Stimulated activated effector memory CD8-positive, alpha-beta T cell treated with anti-CD3 and anti-CD28 coated beads, Interleukin-12 subunit alpha, Interleukin-12 subunit beta, amount 100 ng/mL, for 72 hours (primary cell): ENCODE results near the gene COL13A1.

ENCODE experiments used
- ATAC-seq: fragments of 150-1000 bp; cut with Tn5 transposase; 2 replicates; pipeline ENCODE4 v1.10.0; 2021
- DNase-seq, 2 donors: peaks; one replicate each; pipeline ENCODE4 v3.0.0; 2021 to 2022; ENCODE audit warnings: low spot score in 2 of 2
- H3K27ac Mint-ChIP-seq: one replicate; pipeline ENCODE4 v1.8.0; 2022; ENCODE audit warnings: mild to moderate bottlenecking, mixed read lengths
- H3K36me3 Mint-ChIP-seq: one replicate; pipeline ENCODE4 v1.8.0; 2022; ENCODE audit warnings: mild to moderate bottlenecking, mixed read lengths
- H3K4me1 Mint-ChIP-seq: one replicate; pipeline ENCODE4 v1.8.0; 2022; ENCODE audit warnings: mixed read lengths
- H3K4me3 Mint-ChIP-seq: one replicate; pipeline ENCODE4 v1.8.0; 2022; ENCODE audit warnings: mild to moderate bottlenecking, mixed read lengths
- H3K9me3 Mint-ChIP-seq: one replicate; pipeline ENCODE4 v1.8.0; 2022; ENCODE audit warnings: mixed read lengths

Gene COL13A1

DNA sequence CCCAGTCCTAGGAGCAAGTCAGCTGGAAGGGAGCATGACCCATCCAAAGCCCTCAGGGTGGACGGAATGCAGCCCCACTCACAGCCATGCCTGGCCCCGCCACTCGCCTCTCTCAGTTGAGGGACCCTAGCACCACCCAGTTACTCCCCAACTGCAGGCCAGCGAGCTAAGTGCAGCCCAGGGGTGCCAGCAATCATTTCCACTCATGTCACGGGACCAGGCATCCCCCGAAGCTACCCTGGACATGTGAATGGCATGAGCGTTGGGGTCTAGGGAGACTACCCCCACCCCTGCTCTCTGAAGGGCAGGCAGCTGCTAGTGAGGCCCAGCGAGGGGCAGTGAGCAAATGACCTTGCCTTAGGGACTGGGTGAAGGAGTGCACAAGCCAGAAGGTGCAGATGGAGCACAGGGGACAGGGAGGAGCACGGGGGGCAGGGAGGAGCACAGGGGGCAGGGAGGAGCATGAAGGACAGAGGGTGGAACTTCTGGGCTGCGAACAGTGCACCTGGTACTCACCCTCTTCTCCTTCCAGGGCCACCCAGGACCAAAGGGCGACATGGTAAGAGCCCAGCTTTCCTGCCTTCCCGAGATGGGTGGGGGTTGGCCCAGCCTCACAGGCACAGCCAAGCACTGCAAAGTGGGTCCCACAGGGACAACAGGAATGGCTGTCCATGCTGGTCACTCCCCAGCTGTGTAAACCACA, 87.3 kb downstream of the COL13A1 start:
- no peaks in the 10 kb centered on the region for H3K4me1 Mint-ChIP-seq
- no peaks in the 10 kb centered on the region for H3K9me3 Mint-ChIP-seq
- ATAC-seq = no peak
- DNase-seq = no peak
- H3K27ac Mint-ChIP-seq = no peak overlapping the region
- peaks cover 6% of the 10 kb centered on the region for H3K36me3 Mint-ChIP-seq
- H3K4me3 Mint-ChIP-seq = no peak overlapping the region

DNA sequence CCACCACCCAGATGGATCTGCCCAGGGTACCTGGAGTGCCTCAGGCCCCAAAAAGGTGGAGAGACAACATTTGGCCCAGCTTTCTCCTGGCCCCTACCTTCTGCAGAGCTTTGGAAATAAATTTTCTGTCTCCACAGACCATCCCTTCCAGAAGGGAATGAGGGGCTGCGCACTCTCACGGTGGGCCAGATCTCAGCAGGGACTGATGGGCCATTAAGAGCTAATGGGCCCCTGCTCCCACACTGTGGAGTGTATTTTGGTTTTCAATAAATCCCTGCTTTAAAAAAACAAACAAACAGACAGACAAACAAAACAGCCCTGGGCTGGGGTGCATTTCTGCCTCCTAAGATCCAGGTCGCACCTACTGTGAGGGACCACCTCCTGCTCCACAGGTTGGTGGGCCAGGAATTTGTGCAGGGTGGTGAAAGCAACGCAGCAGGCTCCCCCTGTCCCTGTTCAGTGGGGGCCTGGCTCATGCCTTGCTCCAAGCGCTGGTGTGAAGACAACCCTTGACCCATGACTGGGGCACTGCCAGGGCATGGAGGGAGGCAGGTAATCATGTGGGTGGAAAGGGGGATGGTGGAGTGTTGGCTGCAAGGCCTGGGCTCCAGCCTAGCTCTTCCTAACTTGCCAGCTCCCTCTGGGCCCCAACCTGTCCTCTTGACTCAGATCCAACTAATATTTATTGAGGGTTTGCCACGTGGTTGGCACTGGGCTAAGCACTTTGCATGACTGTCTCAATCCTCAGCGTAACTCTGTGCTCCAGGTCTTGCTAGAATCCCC, 88.5 kb downstream of the COL13A1 start:
- no peaks in the 10 kb centered on the region for H3K4me1 Mint-ChIP-seq
- peaks cover 6% of the 10 kb centered on the region for H3K36me3 Mint-ChIP-seq
- H3K9me3 Mint-ChIP-seq = no peaks in the 10 kb centered on the region
- no peak overlapping the region for H3K27ac Mint-ChIP-seq
- ATAC-seq = no peak
- H3K4me3 Mint-ChIP-seq = no peak overlapping the region
- DNase-seq = no peak

DNA sequence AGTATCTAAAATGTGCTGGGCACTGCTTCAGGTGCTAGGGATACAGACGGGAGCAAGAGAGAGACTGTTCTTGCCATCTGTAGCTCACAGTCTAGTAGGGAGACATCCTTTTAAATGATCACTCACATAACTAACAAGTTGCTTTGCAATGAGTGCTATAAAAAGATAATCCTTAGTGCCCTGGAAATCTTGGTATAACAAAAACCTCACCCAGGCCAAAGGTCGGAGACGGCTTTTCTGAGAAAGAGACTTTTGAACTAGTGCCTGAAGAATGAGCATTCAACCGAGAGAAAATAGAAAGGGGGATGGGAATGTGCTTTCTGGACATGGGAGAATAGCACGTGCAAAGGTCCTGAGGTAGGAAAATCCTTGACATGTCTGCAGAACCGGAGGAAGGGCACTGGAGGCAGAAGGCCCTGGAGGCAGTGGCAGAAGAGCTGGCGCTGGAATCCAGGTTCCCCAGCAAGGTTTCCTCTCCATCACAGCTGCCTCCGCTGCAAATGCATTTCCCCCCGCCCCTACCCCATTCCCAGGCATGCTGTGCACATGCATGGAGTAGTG, 89.4 kb downstream of the COL13A1 start:
- no peaks in the 10 kb centered on the region for H3K4me1 Mint-ChIP-seq
- H3K36me3 Mint-ChIP-seq = peaks cover 6% of the 10 kb centered on the region
- ATAC-seq (no peak), DNase-seq (no peak)
- no peaks in the 10 kb centered on the region for H3K9me3 Mint-ChIP-seq
- no peak overlapping the region for H3K4me3 Mint-ChIP-seq
- no peak overlapping the region for H3K27ac Mint-ChIP-seq

DNA sequence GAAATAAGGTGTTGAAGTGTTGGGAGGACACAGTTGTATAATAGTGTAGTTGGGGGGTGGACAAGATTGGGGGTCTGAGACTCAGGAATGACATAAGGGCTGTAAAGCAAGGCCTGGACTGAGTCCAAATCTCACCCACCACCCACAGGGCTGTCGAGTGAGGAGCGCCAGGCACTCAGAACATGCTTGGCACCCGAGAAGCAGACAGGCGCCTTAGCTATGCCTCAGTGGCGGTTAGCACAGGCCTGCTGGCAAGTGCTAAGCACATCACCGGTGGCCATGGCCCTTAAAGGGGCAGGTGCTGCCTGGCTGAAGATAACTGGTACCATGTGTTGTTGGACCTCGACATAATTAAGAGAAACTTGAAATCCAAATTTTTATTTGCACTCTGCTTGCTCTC, 90.7 kb downstream of the COL13A1 start:
- ATAC-seq (no peak), DNase-seq (no peak)
- Mint-ChIP-seq H3K36me3 (peaks cover 6% of the 10 kb centered on the region), H3K4me1 (no peaks in the 10 kb centered on the region), H3K9me3 (no peaks in the 10 kb centered on the region), H3K27ac (no peak overlapping the region), H3K4me3 (no peak overlapping the region)

DNA sequence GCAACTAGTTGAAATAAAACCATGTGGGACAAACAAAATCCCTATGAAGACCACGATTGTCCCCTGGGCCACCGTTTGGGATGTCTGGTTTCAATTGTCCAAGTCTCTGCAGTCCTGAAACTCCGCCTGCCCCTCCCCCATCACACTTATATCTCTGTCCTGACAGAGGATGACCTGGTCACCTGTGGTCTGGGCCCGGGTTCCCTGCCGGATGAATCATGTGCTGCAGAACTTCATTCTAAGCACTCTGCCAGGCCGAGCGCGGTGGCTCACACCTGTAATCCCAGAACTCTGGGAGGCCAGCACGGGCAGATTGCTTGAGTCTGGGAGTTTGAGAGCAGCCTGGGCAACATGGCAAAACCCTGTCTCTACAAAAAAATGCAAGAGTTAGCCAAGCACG, 91.1 kb downstream of the COL13A1 start:
- Mint-ChIP-seq H3K36me3 (peaks cover 6% of the 10 kb centered on the region), H3K4me1 (no peaks in the 10 kb centered on the region), H3K9me3 (no peaks in the 10 kb centered on the region), H3K27ac (no peak overlapping the region), H3K4me3 (no peak overlapping the region)
- ATAC-seq = no peak
- DNase-seq = no peak

DNA sequence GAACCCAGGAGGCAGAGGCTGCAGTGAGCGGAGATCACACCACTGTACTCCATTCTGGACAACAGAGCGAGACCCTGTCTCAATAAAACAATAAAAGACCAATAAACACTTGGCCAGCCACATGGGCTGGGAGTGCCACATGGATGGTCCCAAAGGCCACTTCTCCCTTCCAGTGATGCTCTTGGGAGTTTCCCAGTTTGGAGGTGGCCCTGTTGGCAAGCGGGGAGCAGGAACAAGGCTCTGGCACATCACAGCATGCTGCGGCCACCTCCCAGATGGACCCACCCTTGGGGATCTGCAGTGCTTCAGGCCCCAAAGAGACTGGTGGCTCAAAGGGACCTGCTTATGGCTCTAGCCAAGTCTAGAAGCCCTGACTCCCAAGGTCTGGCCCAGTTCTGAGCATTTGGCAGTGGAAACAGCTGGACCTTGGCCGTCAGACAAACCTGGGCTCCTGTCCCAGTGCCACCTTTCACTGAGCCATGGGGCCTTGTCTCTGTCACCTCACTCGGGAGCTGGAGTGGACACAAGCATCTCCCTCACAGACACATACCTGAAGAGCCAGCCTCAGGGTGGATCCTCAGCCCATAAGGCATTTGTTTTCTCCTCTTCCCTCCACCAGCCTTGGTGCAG, 91.7 kb downstream of the COL13A1 start:
- H3K9me3 Mint-ChIP-seq = no peaks in the 10 kb centered on the region
- no peak overlapping the region for H3K27ac Mint-ChIP-seq
- no peak for DNase-seq
- no peak overlapping the region for H3K4me3 Mint-ChIP-seq
- peaks cover 6% of the 10 kb centered on the region for H3K36me3 Mint-ChIP-seq
- no peak for ATAC-seq
- no peaks in the 10 kb centered on the region for H3K4me1 Mint-ChIP-seq

DNA sequence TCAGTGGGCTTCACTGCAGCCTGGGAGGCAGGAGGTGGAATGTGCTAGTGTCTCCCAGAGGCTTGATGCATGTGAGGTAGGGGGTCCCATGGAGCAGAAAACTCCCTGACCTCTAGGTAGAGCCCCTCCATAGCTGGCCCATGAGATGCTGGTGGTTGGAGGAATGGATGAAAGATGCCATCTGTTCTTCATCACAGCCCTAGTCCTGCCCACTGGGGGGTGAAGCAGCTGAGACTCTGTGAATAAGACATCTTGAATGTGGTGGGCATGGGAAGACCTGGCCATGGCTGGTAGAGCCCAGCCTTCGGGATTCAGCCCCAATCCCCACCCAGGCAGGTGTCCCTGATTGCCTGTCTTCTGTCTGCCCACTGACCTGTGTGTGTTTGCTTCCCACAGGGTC, 92.5 kb downstream of the COL13A1 start:
- Mint-ChIP-seq H3K36me3 (peaks cover 6% of the 10 kb centered on the region), H3K9me3 (no peaks in the 10 kb centered on the region), H3K27ac (no peak overlapping the region), H3K4me3 (no peak overlapping the region), H3K4me1 (no peaks in the 10 kb centered on the region)
- ATAC-seq (no peak), DNase-seq (no peak)

DNA sequence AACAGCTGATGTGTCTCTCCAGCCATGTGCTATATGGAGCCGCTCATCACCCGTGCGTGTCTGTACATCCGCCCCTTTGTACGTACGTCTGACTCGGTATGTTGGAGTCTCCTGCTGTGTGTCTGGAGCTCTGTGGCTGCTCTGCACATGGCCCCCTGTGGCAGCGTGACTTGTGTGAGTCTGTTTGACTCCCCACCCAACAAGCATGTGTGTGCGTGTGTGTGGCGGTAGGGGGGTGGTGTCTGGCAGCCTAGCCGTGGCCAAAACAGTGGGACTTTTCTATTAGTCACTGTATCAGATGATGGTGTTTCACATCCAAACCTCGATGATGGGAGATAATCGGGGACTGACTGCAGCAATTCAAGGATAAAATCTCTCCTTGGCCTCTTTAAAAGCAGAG, 94.1 kb downstream of the COL13A1 start:
- no peak overlapping the region for H3K4me3 Mint-ChIP-seq
- H3K4me1 Mint-ChIP-seq = no peaks in the 10 kb centered on the region
- H3K36me3 Mint-ChIP-seq = peaks cover 6% of the 10 kb centered on the region
- ATAC-seq = no peak
- H3K27ac Mint-ChIP-seq = no peak overlapping the region
- no peak for DNase-seq
- no peaks in the 10 kb centered on the region for H3K9me3 Mint-ChIP-seq

DNA sequence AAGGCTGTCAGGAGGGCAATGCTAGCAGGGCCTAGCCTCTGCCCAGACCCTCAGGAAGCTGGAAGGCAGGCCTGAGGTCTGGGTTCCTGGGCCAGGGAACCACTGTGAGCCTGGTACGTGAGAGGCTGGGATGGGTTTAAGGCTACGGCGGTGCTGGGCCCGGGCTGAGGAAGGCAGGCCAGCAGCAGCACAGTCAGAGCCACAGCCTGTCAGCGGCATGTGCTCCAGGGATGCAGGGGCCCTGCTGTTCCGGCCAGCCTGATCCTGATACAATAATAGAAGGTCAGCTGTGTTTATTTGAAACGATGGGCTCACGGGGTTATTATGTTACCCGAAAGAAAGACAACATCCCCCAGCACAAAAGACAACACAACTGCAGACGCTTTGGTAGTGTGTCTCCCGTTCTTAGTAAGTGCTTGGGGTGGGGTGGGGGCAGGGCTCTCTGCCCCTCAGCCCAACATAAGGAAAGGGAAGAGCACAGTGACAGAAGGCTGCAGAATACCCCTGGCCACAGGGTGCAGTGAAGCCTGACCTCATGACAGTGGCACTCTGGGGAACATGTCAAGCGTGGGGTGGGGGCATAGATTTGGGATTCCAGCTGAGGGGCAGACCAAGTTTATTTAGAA, 95.0 kb downstream of the COL13A1 start:
- no peaks in the 10 kb centered on the region for H3K4me1 Mint-ChIP-seq
- no peak overlapping the region for H3K4me3 Mint-ChIP-seq
- no peak for ATAC-seq
- H3K36me3 Mint-ChIP-seq = peaks cover 6% of the 10 kb centered on the region
- no peak for DNase-seq
- no peaks in the 10 kb centered on the region for H3K9me3 Mint-ChIP-seq
- no peak overlapping the region for H3K27ac Mint-ChIP-seq

DNA sequence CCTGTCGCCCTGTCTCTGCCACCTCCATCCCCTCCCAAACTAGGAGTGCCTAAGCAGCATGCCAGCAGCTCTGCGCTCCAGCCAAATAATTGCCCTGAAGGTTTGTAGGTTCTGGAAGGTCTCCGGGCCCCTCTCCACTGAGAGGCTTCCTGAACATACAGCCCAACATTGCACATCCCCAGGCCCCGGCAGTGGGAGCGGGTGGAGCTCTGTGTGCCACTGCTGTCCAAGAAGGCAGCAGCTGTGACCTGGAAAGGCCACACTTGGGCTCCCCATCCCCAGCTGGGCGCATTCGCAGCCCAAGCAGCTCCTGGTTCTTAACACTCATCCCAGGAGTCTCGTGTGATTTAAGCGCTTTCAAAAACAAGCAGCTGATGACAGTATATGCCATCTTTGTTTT, 95.7 kb downstream of the COL13A1 start:
- no peaks in the 10 kb centered on the region for H3K36me3 Mint-ChIP-seq
- no peaks in the 10 kb centered on the region for H3K9me3 Mint-ChIP-seq
- H3K4me3 Mint-ChIP-seq = no peak overlapping the region
- H3K4me1 Mint-ChIP-seq = no peaks in the 10 kb centered on the region
- H3K27ac Mint-ChIP-seq = no peak overlapping the region
- ATAC-seq (no peak), DNase-seq (no peak)

DNA sequence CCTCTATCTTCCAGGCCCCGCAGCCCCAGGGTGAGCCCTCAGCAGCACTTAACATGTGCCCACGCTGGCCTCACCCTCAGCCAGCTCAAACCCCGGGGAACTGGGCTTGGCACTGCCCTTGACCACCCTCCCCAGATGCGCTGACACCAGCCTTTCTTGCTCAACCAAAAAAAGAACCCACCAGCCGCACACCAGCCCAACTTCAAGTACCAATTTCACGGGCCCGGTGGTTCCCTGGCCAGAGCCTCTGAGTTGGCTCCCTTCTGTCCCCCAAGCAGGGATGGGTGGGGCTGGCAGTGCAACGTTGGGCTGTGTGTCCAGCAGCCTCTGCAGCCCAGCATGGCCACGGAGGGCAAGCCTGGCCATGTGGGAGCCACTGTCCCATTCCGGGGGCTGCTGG, 96.3 kb downstream of the COL13A1 start:
- no peak overlapping the region for H3K4me3 Mint-ChIP-seq
- no peaks in the 10 kb centered on the region for H3K36me3 Mint-ChIP-seq
- DNase-seq = no peak
- no peak overlapping the region for H3K27ac Mint-ChIP-seq
- no peaks in the 10 kb centered on the region for H3K9me3 Mint-ChIP-seq
- no peaks in the 10 kb centered on the region for H3K4me1 Mint-ChIP-seq
- no peak for ATAC-seq

DNA sequence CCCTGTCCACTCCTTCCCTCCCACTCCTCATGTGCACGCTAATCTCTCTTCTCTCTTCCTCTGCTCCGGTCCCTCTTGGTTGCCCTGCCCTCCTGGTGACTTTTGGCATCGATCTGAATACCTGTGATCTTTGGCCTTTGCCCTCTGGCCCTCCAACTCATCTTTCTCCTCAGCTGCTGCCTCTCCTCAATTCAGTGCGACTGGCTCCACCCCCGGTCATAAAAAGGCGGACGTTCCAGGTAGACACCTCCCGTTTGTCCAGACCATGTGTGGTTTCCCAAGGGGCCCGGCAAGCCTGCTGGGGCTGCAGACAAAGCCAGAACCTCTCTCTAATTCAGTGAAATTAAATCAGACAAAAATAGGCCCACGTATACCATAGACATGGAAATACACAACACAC, 96.8 kb downstream of the COL13A1 start:
- ATAC-seq = no peak
- Mint-ChIP-seq H3K4me3 (no peak overlapping the region), H3K27ac (no peak overlapping the region), H3K4me1 (no peaks in the 10 kb centered on the region), H3K9me3 (no peaks in the 10 kb centered on the region), H3K36me3 (no peaks in the 10 kb centered on the region)
- DNase-seq = no peak

DNA sequence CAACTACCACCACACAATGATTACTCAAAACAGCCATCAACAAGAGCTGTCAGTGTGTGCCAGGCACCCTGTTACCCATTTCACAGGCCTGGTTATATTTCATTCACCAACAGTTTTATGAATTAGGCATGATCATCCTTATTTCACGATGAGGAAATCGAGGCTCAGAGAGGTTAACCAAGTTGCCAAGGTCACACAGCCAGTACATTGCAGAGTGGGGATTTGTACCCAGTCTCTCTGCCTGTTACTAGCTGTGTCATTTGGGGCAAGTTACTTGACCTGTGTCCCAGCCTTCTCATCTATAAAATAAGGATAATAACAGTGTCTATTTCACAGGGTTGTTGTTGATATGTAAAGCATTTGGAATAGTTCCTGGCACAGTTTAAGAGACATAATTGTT, 97.2 kb downstream of the COL13A1 start:
- ATAC-seq (no peak), DNase-seq (no peak)
- no peaks in the 10 kb centered on the region for H3K4me1 Mint-ChIP-seq
- H3K9me3 Mint-ChIP-seq = no peaks in the 10 kb centered on the region
- no peak overlapping the region for H3K4me3 Mint-ChIP-seq
- H3K27ac Mint-ChIP-seq = no peak overlapping the region
- H3K36me3 Mint-ChIP-seq = no peaks in the 10 kb centered on the region

DNA sequence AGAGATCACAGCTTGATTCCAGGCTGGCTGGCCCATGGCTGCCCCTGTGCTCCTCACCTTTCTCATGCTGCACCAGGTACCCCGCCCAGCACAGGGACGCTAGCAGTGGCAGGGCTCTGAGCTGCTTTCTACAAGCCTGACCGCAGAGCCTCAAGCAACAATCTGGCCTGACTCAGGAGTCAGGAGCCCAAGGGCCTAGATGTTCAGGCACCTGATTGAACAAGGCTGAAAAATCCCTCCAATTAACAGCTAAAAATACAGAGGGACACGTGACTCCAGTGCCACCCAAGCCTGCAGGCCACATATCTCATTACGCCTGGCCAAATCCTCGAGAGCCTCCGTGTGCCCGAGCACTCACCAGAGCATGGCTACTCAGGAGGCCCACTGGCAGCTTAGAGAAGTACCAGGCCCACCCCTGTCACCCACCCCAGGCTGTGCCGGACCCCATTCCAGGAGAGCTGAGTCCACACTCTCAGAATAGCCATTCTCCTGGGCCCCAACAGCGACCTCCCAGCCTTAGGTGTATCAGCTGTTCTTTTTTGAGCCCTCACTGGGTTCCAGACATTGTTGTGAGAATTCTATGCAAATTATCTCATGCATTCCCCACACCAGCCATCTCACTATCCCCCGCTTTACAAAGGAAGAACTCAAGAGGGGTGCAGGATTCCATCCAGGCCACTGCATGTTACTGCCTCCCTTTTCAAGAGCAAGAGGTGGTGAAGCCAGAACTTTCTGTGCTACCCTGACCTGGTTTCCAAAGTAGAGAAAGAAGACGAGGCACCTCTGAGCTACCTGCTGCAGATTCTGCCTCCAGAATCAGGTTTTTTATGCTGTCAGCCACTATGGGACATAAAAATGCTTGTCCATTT, 98.3 kb downstream of the COL13A1 start:
- Mint-ChIP-seq H3K4me3 (no peak overlapping the region), H3K36me3 (no peaks in the 10 kb centered on the region), H3K27ac (no peak overlapping the region), H3K4me1 (no peaks in the 10 kb centered on the region), H3K9me3 (no peaks in the 10 kb centered on the region)
- no peak for ATAC-seq
- DNase-seq = no peak

DNA sequence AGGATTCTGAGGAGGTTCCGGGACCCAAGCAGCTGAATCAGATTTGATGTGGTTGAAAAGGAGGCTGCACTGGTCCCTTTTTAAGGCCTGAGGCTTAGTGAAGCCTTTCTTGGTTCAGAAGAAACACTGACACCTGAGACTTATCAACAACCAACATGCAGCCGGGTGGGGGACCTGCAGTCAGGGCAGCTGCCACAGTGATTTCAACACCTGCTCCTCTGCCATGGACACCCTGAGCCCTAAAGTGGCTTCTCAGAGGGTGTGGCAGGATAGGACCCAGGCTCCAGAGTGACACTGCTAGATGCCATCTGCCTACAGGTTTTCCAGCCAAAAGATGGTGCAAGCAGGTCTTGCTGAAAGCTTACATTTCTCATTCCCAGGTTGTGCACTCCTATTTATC, 99.3 kb downstream of the COL13A1 start:
- no peak overlapping the region for H3K4me3 Mint-ChIP-seq
- DNase-seq = no peak
- no peak for ATAC-seq
- no peaks in the 10 kb centered on the region for H3K9me3 Mint-ChIP-seq
- no peaks in the 10 kb centered on the region for H3K4me1 Mint-ChIP-seq
- no peak overlapping the region for H3K27ac Mint-ChIP-seq
- H3K36me3 Mint-ChIP-seq = no peaks in the 10 kb centered on the region
